Activated CD4-positive, alpha-beta T cell treated with anti-CD3 and anti-CD28 coated beads, Interleukin-2, amount 10 ng/mL, durations not matched to agents 24 days and 14 days (primary cell): ENCODE data around the gene TXNDC2. TPM values are rescaled to one million over a fixed set of nuclear protein-coding genes. Genes with fewer than 3 reads are reported as not detected.
"Not testable (repeated sequence)": the region's sequence is repeated elsewhere in the genome, so short reads cannot be mapped to it uniquely, and the experiment has no call there.

Source experiments
- DNase-seq: peaks from one replicate; pipeline ENCODE4 v3.0.0; 2022
- H3K27ac Mint-ChIP-seq: one replicate; pipeline ENCODE4 v1.8.0; 2022; ENCODE audit warnings: mild to moderate bottlenecking, mixed read lengths
- H3K27me3 Mint-ChIP-seq: one replicate; pipeline ENCODE4 v1.8.0; 2022; ENCODE audit warnings: mixed read lengths
- H3K36me3 Mint-ChIP-seq: one replicate; pipeline ENCODE4 v1.8.0; 2022; ENCODE audit warnings: low read depth, mild to moderate bottlenecking, mixed read lengths
- H3K4me1 Mint-ChIP-seq: one replicate; pipeline ENCODE4 v1.8.0; 2021; ENCODE audit warnings: mixed read lengths
- H3K4me3 Mint-ChIP-seq: one replicate; pipeline ENCODE4 v1.8.0; 2022; ENCODE audit warnings: mild to moderate bottlenecking, moderate library complexity, mixed read lengths
- H3K9me3 Mint-ChIP-seq: one replicate; pipeline ENCODE4 v1.8.0; 2021; ENCODE audit warnings: mixed read lengths
- intact Hi-C: fragments of 100-400 bp; cut with micrococcal nuclease; formaldehyde crosslinking; loops from one replicate; pipeline ENCODE4 v1.15.1; 2023
- total RNA-seq: library from RNA; stranded (reverse); gene quantifications from 2 replicates; pipeline ENCODE4 v1.2.3, GENCODE V29; 2022

Gene TXNDC2
- total RNA-seq, 1 donor from 2014 or later = not detected

DNA sequence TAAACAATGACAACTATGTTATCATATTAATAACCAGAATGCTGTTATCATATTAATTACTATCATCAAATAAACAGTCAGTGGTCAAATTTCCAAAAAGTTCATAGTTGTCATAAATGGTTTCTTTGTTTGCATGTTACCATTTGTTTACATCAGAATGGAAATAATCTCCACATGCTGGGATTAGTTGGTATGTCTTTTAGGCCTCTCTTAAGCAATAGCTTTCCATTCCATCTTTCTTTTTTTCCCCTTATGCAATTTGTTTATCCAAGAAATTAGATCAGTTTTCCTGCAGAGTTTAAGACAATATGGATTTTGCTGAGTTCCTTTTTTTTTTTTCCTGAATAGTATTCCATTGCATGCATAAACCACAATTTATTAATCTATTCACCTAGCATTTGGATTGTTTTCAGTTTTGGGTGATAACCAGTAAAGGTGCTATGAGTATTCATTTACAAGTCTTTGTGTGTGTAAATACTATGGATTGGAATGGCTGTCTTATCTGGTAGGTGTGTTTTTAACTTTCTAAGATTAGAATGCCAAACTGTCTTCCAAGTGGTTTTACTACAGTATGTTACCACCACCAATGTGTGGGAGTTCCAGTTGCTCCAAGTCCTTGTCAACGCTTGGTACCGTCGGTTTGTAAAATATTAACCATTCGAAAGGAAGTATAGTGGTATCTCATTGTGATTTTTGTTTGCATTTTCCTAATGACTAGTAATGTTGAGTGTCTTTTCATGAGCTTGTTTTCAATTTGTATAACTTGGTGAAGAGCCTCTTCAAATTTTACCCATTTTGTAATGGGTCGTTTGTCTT lies 33.3 kb upstream of the TXNDC2 start:
- peaks cover 27% of the 10 kb centered on the region for H3K27me3 Mint-ChIP-seq
- H3K9me3 Mint-ChIP-seq = no peaks in the 10 kb centered on the region
- intact Hi-C loops = no loop called here
- no peaks in the 10 kb centered on the region for H3K36me3 Mint-ChIP-seq
- DNase-seq = no peak
- H3K4me3 Mint-ChIP-seq = no peak overlapping the region
- H3K4me1 Mint-ChIP-seq = no peaks in the 10 kb centered on the region
- H3K27ac Mint-ChIP-seq = no peak overlapping the region

DNA sequence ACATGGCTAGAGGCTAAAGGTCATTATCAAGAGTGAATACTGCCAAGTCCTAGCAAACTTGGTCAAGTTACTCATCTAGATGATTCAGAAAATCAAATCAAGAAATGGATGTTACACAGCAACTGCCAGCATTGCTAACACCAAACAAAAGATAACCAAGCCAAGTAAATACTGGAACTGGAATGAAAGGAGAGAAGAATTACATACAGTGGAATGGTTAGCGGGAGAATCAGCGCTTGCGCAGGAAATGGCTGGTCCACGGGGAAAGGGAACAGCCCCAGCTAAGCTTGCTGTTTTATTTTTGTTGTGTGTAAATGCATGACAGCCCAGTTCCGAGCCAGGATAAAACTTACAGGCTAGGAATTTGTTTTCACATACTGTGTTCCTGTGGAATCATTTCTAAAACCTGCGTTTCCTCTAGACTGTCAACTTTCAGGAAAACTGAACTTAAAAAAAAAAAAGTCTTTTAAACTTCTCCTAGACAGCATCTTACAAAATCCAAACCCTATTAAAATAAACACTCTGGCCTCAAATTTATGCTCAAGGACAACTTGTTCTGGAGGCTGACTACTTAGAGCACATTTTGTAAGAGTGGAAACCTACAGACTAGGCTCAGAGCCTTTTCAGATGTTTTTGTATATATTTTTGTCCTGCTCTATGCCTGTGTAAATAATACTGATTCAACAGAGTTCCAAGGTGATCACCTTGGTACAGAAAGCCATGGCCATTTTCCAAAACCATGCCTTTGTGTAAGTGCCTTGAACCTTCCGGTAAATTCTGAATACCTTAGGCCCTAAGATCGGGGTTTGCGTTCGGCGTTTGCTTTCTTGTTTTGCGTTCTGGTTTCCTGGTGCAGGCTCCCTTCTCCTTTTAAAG lies 30.7 kb upstream of the TXNDC2 start:
- intact Hi-C loops = no loop called here
- H3K36me3 Mint-ChIP-seq = no peaks in the 10 kb centered on the region
- no peaks in the 10 kb centered on the region for H3K9me3 Mint-ChIP-seq
- H3K27me3 Mint-ChIP-seq = peaks cover 12% of the 10 kb centered on the region
- H3K4me1 Mint-ChIP-seq = no peaks in the 10 kb centered on the region
- H3K27ac Mint-ChIP-seq = no peak overlapping the region
- no peak for DNase-seq
- no peak overlapping the region for H3K4me3 Mint-ChIP-seq

DNA sequence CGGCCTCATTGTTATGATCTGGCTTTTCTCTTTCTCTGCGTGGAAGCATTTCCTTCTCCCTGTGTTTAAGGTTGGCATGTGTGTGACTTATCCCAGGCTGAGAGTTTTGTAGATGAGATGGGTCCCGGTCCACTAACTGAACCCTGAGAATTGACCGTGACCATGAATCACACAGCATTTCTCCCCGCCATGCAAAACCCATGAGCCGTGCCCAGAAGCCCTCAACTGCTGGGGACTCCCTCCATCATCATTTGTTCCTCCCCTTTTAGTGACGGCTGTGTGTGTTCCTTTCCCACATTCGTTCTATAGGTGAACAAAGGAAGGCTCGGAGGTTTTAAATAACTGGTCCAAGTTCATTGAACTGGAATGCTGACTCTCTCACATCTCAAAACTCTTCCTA lies 30.1 kb upstream of the TXNDC2 start:
- DNase-seq = no peak
- no peaks in the 10 kb centered on the region for H3K36me3 Mint-ChIP-seq
- H3K27ac Mint-ChIP-seq = no peak overlapping the region
- no peaks in the 10 kb centered on the region for H3K9me3 Mint-ChIP-seq
- no peak overlapping the region for H3K4me3 Mint-ChIP-seq
- intact Hi-C loops = no loop called here
- H3K27me3 Mint-ChIP-seq = peaks cover 12% of the 10 kb centered on the region
- H3K4me1 Mint-ChIP-seq = no peaks in the 10 kb centered on the region

DNA sequence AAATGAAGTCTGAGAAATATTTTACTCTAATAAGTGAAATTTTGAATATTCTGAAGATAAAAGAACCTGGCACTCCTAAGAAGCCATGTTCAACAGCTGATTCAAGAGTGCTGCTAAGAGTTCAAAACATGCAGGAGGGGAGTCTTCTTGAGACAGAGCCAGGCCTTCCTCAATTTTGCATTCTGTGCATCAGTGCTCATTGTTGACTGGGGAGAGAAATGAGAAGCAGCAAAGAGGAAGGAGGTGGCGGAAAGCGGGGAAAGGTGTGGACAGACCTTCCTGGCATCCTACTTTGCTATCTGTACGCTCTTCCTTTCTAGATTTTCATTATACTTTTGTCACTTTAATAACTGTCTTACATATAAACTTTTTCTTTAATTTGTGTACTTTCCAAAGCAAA lies 29.7 kb upstream of the TXNDC2 start:
- H3K27ac Mint-ChIP-seq = no peak overlapping the region
- H3K36me3 Mint-ChIP-seq = no peaks in the 10 kb centered on the region
- intact Hi-C loops = no loop called here
- no peaks in the 10 kb centered on the region for H3K4me1 Mint-ChIP-seq
- no peaks in the 10 kb centered on the region for H3K9me3 Mint-ChIP-seq
- DNase-seq = no peak
- H3K27me3 Mint-ChIP-seq = peaks cover 12% of the 10 kb centered on the region
- no peak overlapping the region for H3K4me3 Mint-ChIP-seq

DNA sequence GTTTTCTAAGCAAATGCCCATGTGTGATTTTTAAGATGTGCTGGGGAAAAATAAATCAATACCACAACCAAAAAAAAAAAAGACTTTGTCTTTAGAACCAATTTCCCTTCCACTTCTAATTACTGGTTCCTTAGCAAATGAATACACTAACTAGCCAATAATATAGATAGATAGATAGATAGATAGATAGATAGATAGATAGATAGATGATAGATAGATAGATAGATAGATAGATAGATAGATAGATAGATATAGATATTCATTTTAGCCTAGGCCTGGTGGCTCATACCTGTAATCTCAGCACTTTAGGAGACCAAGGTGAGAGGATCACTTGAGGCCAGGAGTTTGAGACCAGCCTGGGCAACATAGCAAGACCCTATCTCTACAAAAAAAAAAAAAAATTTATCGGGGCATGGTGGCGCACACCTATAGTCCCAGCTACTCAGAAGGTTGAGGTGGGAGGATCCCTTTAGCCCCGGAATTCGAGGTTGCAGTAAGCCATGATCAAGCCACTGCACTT lies 28.2 kb upstream of the TXNDC2 start:
- H3K4me3 Mint-ChIP-seq, DNase-seq, H3K4me1 Mint-ChIP-seq, H3K36me3 Mint-ChIP-seq, intact Hi-C loops, H3K27me3 Mint-ChIP-seq, H3K27ac Mint-ChIP-seq, H3K9me3 Mint-ChIP-seq: not testable (repeated sequence)

DNA sequence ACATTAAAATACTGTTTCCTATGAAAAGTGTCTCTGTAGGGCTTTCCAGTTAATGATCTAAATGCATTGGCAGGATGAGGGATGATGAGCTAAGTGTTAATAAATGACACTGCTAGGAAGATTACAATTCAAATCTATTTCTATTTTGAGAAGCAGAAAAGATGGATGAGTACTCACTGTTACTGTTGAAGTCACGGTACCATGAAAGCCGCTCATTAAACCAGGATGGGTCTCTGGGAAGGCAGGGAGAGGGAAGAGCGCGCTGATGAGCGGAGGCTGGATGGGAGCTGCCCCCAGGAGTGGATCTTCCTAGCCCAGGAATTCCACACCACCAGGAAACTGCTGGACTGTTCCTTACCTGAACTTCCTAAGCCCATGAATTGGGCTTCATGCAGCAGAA lies 27.1 kb upstream of the TXNDC2 start:
- intact Hi-C loops = no loop called here
- H3K4me3 Mint-ChIP-seq = no peak overlapping the region
- H3K36me3 Mint-ChIP-seq = no peaks in the 10 kb centered on the region
- no peak for DNase-seq
- peaks cover 4% of the 10 kb centered on the region for H3K27me3 Mint-ChIP-seq
- no peak overlapping the region for H3K27ac Mint-ChIP-seq
- H3K4me1 Mint-ChIP-seq = peaks cover 5% of the 10 kb centered on the region
- peaks cover 3% of the 10 kb centered on the region for H3K9me3 Mint-ChIP-seq

DNA sequence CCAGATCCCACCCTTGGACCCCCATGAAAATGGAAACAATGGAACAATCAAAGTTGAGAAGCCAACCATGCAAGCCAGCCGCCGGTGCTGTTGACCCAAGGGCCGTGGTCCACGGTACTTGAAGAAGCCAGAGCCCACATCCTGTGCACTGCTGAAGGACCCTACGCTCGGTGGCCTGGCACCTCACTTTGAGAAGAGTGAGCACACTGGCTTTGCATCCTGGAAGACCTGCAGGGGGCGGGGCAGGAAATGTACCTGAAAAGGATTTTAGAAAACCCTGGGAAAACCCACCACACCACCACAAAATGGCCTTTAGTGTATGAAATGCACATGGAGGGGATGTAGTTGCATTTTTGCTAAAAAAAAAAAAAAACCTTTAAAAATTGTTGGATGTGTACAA lies 26.5 kb upstream of the TXNDC2 start:
- no peak for DNase-seq
- peaks cover 3% of the 10 kb centered on the region for H3K9me3 Mint-ChIP-seq
- peaks cover 5% of the 10 kb centered on the region for H3K4me1 Mint-ChIP-seq
- H3K27ac Mint-ChIP-seq = no peak overlapping the region
- no peak overlapping the region for H3K4me3 Mint-ChIP-seq
- no peaks in the 10 kb centered on the region for H3K36me3 Mint-ChIP-seq
- intact Hi-C loops = no loop called here
- peaks cover 4% of the 10 kb centered on the region for H3K27me3 Mint-ChIP-seq

DNA sequence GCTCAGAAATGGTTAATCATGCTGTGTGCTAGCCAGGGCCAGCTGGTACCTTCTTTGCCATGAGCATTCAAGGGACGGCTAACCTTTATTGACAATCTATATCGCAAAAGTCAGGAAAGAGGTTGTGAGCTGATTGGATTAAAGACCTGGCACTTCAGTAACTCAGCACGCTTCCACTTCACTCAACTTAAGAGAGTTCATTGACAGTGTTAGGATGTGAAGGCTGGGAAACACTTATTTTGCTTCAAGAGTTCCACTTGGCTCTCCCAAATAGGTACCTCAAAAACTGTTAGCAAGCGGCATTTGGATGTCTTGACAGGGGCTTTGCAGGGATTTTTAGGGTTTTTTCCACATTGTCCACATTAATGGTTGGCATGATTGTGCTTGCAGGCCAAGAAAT lies 25.1 kb upstream of the TXNDC2 start:
- no peak overlapping the region for H3K4me3 Mint-ChIP-seq
- H3K4me1 Mint-ChIP-seq = peaks cover 5% of the 10 kb centered on the region
- no peak overlapping the region for H3K27ac Mint-ChIP-seq
- intact Hi-C loops = no loop called here
- peaks cover 2% of the 10 kb centered on the region for H3K27me3 Mint-ChIP-seq
- DNase-seq = no peak
- peaks cover under 1% of the 10 kb centered on the region for H3K36me3 Mint-ChIP-seq
- peaks cover 12% of the 10 kb centered on the region for H3K9me3 Mint-ChIP-seq

DNA sequence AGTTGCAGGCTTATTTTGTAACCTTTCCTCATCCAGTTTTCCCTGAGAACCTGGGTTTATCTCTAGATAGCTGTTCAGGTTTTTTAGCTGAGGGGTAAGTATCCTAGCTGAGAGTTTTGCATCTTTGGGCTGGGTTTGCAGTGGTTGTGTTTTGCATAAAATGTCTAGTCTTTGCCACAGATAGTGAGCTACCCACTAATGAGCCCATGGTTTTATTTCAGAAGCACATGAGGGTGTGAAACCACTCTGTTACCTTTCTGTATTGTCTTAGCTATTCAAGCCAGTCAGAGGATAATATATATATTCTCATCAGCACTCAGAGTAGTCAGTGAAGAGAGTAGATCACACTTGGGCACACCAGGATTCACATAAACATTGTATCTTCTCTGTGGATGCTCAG lies 24.6 kb upstream of the TXNDC2 start:
- Mint-ChIP-seq H3K4me3 (no peak overlapping the region), H3K36me3 (peaks cover 1% of the 10 kb centered on the region), H3K4me1 (peaks cover 5% of the 10 kb centered on the region), H3K9me3 (peaks cover 17% of the 10 kb centered on the region), H3K27me3 (peaks cover 2% of the 10 kb centered on the region), H3K27ac (peak overlapping the region; percentile 88)
- intact Hi-C loops = no loop called here
- no peak for DNase-seq

DNA sequence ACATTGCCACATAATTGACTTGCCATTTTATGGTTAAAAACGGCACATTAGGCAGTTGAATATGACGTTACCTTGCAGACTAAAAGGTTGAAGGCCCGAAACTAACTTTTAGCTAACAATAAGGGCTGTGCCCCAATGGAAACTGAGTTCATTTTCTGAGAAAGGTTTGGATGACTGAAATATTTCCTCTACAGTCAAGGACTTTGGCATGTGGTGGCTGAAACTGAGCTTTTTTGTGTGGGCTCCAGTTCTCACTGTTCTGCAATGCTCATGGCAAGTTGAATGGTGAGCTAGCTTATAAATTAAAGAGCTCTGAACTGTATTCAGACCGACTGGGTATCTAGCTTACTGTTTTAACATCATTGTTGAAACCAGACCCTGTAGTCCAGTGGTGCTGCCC lies 23.8 kb upstream of the TXNDC2 start:
- H3K9me3 Mint-ChIP-seq = peaks cover 19% of the 10 kb centered on the region
- peak overlapping the region; percentile 88 for H3K27ac Mint-ChIP-seq
- peaks cover 2% of the 10 kb centered on the region for H3K27me3 Mint-ChIP-seq
- peaks cover 1% of the 10 kb centered on the region for H3K36me3 Mint-ChIP-seq
- H3K4me3 Mint-ChIP-seq = peak overlapping the region; percentile 7
- intact Hi-C loops = loop anchor here (1.0 kb wide), 1 partner anchor 53 kb away; no protein-coding TSS in a partner anchor
- peaks cover 5% of the 10 kb centered on the region for H3K4me1 Mint-ChIP-seq
- no peak for DNase-seq

DNA sequence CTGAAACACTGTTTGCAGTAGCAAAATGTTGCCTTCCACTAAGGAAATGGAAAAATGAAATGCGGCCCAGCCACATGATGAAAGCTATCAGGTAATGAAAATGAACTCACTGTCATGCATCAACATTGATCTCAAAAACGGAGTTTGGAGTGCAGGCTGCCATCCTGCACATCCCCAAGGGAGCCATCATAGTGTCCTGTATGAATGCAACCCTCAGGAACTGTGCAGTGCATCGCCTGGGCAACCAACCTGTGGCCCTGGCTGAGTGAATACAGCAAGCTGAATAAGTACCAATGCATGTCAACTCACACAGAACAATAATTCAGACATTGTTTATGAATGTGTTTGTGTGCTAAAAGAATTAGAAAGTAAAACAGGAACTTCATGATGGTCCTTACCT lies 23.1 kb upstream of the TXNDC2 start:
- peaks cover 5% of the 10 kb centered on the region for H3K4me1 Mint-ChIP-seq
- no peak overlapping the region for H3K4me3 Mint-ChIP-seq
- DNase-seq = no peak
- H3K27me3 Mint-ChIP-seq = peaks cover 2% of the 10 kb centered on the region
- H3K36me3 Mint-ChIP-seq = peaks cover 1% of the 10 kb centered on the region
- peaks cover 19% of the 10 kb centered on the region for H3K9me3 Mint-ChIP-seq
- intact Hi-C loops = loop anchor here (1.0 kb wide), 1 partner anchor 53 kb away; no protein-coding TSS in a partner anchor
- no peak overlapping the region for H3K27ac Mint-ChIP-seq

DNA sequence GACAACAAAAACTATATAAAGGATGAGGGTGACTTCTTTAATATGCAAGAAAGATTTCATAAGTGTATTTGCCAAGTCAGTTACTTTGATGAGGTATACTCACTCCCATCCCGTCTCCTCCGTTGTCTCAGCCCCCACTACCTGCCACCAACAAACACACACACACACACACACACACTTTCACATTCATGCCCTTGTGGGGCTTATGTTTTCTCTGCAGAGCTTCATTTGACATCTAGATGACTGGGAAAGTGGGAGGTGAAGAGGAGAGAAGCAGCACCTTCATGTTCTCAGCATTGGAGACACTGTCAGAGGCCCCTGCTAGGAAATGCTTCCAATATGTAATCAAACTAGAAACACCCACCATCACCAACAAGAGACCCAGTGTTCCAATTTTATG lies 22.5 kb upstream of the TXNDC2 start:
- Mint-ChIP-seq H3K27me3 (peaks cover 2% of the 10 kb centered on the region), H3K27ac (no peak overlapping the region)
- intact Hi-C loops = no loop called here

DNA sequence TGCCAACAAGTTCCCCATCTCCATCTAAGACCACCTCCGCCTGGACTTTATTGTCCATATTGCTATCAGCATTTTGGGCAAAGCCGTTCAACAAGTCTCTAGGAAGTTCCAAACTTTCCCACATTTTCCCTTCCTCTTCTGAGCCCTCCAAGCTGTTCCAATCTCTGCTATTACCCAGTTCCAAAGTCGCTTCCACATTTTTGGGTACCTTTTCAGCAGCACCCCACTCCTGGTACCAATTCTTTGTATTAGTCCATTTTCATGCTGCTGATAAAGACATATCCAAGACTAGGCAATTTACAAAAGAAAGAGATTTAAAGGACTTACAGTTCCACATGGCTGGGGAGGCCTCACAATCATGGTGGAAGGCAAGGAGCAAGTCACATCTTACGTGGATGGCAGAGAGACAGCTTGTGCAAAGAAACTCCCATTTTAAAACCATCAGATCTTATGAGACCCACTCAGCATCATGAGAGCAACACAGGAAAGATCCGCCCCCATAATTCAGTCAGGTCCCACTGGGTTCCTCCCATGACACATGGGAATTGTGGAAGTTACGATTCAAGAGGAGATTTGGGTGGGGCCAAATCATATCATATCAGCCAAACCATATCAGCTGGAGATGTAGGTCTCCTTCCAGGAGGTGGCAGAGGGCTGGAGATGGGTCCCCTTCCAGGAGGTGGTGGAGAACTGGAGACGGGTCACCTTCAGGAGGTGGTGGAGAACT lies 19.8 kb upstream of the TXNDC2 start:
- Mint-ChIP-seq H3K27ac (no peak overlapping the region), H3K36me3 (peaks cover 1% of the 10 kb centered on the region), H3K9me3 (peaks cover 19% of the 10 kb centered on the region), H3K4me3 (no peak overlapping the region), H3K27me3 (no peaks in the 10 kb centered on the region), H3K4me1 (peaks cover 17% of the 10 kb centered on the region)
- intact Hi-C loops = no loop called here
- DNase-seq = no peak

More for the DNA sequence above, 22.5 kb upstream of the TXNDC2 start:
- Mint-ChIP-seq H3K36me3 (peaks cover 1% of the 10 kb centered on the region), H3K9me3 (peaks cover 19% of the 10 kb centered on the region), H3K4me1 (peaks cover 5% of the 10 kb centered on the region), H3K4me3 (no peak overlapping the region)
- DNase-seq = no peak
